RWPE1 (cell line): Measurements from ENCODE around the gene ARHGAP22.

Experiments
- CTCF ChIA-PET: fragments of 350-600 bp; sonication (Branson Sonifier 250); formaldehyde crosslinking; extraction: SDS; loops from one replicate; lab custom pipeline; 2021; lab: Yijun Ruan, JAX
- POLR2A ChIA-PET: fragments of 400-600 bp; formaldehyde crosslinking; extraction: SDS; loops from one replicate; lab custom pipeline; 2020; ENCODE audit warnings: antibody characterized with exemption; ENCODE audit not compliant: low non-redundant PET; lab: Yijun Ruan, JAX
- DNase-seq: peaks from one replicate; pipeline ENCODE4 v3.0.0; 2012; ENCODE audit warnings: low spot score
- H3K27ac ChIP-seq: fragments of 450-650 bp; 2 replicates; pipeline ENCODE4 v1.5.1; 2017
- CTCF ChIP-seq: fragments of 450-650 bp; conservative IDR thresholded peaks from 2 replicates; pipeline ENCODE4 v1.5.1; 2017; ENCODE audit warnings: low read depth, mild to moderate bottlenecking

ARHGAP22 gene

GRCh38 chr10:48598936-48599829 is 5.7 kb downstream of the ARHGAP22 start:
- ChIA-PET POLR2A (no interaction called here), CTCF (interaction anchor here (1.1 kb wide), 1 partner anchor 9 kb away, joined by 7 read pairs; no protein-coding TSS in a partner anchor)

GRCh38 chr10:48598243-48598935 is 6.5 kb downstream of the ARHGAP22 start:
- TF ChIP-seq CTCF: no peak
- DNase-seq: no peak
- ChIA-PET CTCF (no interaction called here), POLR2A (no interaction called here)
- H3K27ac ChIP-seq: peak overlapping the region; percentile 62

More at GRCh38 chr10:48598936-48599829, 5.7 kb downstream of the ARHGAP22 start:
- peak overlapping the region; percentile 62 for H3K27ac ChIP-seq
- DNase-seq: no peak
- no peak for TF ChIP-seq CTCF

DNA sequence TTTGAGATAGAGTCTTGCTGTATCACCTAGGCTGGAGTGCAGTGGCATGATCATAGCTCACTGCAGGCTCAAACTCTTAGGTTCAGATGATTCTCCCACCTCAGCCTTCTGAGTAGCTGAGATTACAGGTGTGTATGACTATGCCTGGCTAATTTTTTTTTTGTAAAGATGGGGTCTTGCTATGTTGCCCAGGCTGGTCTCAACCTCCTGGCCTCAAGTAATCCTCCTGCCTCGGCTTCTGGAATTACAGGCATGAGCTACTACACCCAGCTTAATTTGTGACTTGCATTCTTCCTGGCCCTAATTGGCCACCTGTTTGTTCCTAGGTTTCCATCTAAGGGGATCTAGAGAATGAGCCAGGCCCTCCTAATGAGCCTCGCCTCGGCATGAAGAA is 9.3 kb downstream of the ARHGAP22 start:
- ChIA-PET CTCF (no interaction called here), POLR2A (no interaction called here)
- DNase-seq: no peak
- H3K27ac ChIP-seq: no peak overlapping the region
- no peak for TF ChIP-seq CTCF

DNA sequence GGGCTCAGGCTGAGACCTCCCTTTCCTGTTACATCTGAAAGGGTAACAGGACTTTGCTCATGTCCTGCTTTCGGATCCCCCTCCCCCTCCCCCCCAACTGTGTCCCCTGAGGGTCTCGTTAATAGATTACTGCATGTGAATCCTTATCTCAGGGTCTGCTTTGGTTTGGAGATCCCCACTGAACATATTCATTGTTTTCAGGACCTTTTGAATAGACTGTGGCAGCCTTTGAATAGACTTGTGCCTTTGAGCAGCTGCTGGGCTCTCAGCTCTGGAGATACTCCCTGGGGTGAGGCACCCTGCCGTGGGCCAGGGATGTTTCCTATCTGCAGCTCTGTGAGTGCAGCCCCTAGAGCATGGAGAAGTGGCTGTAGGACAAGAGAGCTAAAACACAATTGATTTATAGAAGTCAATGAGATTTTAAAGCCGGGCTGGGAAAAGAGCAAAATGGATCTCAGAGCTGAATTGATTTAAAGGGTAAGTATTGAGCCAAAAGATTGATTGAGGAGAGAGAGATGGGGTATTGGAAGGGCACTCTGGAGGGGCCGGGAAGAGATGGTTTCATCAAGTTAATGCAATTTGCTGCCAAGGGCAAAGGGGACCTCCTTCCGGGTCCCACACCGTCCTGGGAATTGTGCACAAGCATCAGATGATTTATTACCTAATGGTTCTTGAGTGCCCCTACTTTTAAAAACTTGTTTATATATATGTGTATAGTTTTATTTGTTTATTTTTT is 9.9 kb downstream of the ARHGAP22 start:
- DNase-seq: no peak
- POLR2A ChIA-PET: no interaction called here
- CTCF ChIA-PET: no interaction called here
- no peak for TF ChIP-seq CTCF
- peak overlapping the region; percentile 61 for H3K27ac ChIP-seq

DNA sequence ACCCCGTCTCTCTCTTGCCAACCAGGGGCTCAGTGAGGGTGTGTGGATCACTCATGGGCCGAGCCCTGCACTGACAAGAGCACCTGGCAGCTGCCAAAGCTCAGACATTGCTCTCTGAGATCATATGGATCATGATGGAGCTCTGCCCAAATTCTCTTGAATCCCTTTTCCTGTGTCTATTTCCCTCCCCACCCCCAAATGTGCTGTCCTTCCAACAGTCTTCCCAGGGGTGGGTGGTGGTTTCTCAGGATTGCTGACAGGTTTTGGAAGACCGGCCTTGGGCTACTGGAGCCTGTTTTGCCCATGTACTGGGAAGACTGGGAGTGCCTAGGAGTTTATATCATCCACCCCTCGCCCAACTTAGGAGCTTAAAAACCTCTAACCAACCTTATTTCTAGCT is 10.5 kb downstream of the ARHGAP22 start:
- TF ChIP-seq CTCF: no peak
- CTCF ChIA-PET: no interaction called here
- POLR2A ChIA-PET: no interaction called here
- no peak for DNase-seq
- H3K27ac ChIP-seq: peak overlapping the region; percentile 61

DNA sequence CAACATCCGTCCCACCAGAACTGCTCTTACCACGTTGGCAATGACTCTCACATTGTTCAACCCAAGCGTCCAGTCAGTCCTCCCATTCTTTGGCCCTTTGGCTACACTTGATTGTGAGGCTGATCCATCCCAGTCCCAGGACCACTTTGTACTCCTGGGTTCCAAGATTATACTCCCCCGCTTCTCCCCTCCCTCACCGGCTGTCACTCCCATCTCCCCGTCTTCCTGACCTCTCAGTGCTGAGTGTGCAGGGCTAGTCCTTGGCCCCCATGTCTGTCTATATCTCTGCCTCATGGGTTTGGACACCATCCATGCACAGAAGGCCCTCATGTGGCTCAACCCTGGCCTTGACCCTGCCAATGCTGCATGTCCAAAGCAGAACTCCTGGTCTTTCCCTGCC is 12.5 kb downstream of the ARHGAP22 start:
- POLR2A ChIA-PET: no interaction called here
- TF ChIP-seq CTCF: no peak
- H3K27ac ChIP-seq: no peak overlapping the region
- no peak for DNase-seq
- CTCF ChIA-PET: no interaction called here
